ENCODE data around the gene AEBP1. TPM values are rescaled to one million over a fixed set of nuclear protein-coding genes. Genes with fewer than 3 reads are reported as not detected.
A peak's percentile ranks its signal among the peaks of the same experiment; 100 is the strongest.

Gene AEBP1
- total RNA-seq, 1 donor: 267 TPM

GRCh38 chr7:44100458-44101302, 3.5 kb upstream of the AEBP1 start:
- Histone ChIP-seq H3K9me3 (ENCODE audit: low read depth, low read length) (no peaks in the 10 kb centered on the region), H3K4me1 (ENCODE audit: insufficient read depth, low read length) (peaks cover 43% of the 10 kb centered on the region), H3K36me3 (ENCODE audit: insufficient read depth, low read length) (no peaks in the 10 kb centered on the region), H2AFZ (ENCODE audit: low read length) (peak overlapping the region; percentile 83), H3K27ac (ENCODE audit: low read depth, low read length) (peak overlapping the region; percentile 95), H4K20me1 (ENCODE audit: insufficient read depth, low read length) (peaks cover 3% of the 10 kb centered on the region), H3K27me3 (ENCODE audit: insufficient read depth, low read length) (no peaks in the 10 kb centered on the region), H3K4me2 (ENCODE audit: insufficient read depth, low read length) (no peak overlapping the region), H3K4me3 (ENCODE audit: insufficient read depth, low read length) (no peak overlapping the region), H3K79me2 (ENCODE audit: insufficient read depth, low read length) (peaks cover 12% of the 10 kb centered on the region)
- TF ChIP-seq, protein P1, sequence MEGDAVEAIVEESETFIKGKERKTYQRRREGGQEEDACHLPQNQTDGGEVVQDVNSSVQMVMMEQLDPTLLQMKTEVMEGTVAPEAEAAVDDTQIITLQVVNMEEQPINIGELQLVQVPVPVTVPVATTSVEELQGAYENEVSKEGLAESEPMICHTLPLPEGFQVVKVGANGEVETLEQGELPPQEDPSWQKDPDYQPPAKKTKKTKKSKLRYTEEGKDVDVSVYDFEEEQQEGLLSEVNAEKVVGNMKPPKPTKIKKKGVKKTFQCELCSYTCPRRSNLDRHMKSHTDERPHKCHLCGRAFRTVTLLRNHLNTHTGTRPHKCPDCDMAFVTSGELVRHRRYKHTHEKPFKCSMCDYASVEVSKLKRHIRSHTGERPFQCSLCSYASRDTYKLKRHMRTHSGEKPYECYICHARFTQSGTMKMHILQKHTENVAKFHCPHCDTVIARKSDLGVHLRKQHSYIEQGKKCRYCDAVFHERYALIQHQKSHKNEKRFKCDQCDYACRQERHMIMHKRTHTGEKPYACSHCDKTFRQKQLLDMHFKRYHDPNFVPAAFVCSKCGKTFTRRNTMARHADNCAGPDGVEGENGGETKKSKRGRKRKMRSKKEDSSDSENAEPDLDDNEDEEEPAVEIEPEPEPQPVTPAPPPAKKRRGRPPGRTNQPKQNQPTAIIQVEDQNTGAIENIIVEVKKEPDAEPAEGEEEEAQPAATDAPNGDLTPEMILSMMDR (IDR thresholded peaks at IDR 0.05; ENCODE audit: extremely low read depth, low read depth, low read length): no peak
- peak; percentile 96 for DNase-seq (ENCODE audit: insufficient read length, low spot score, missing footprints)

GRCh38 chr7:44101303-44101965, 2.7 kb upstream of the AEBP1 start:
- no peaks in the 10 kb centered on the region for H3K9me3 ChIP-seq (ENCODE audit: low read depth, low read length)
- H3K4me2 ChIP-seq (ENCODE audit: insufficient read depth, low read length): no peak overlapping the region
- H3K36me3 ChIP-seq (ENCODE audit: insufficient read depth, low read length): peaks cover 3% of the 10 kb centered on the region
- H3K4me1 ChIP-seq (ENCODE audit: insufficient read depth, low read length): peaks cover 50% of the 10 kb centered on the region
- peak; percentile 60 for DNase-seq (ENCODE audit: insufficient read length, low spot score, missing footprints)
- peak overlapping the region; percentile 95 for H3K27ac ChIP-seq (ENCODE audit: low read depth, low read length)
- H3K79me2 ChIP-seq (ENCODE audit: insufficient read depth, low read length): peaks cover 20% of the 10 kb centered on the region
- no peak overlapping the region for H3K4me3 ChIP-seq (ENCODE audit: insufficient read depth, low read length)
- peaks cover 11% of the 10 kb centered on the region for H4K20me1 ChIP-seq (ENCODE audit: insufficient read depth, low read length)
- TF ChIP-seq, protein P1 (IDR thresholded peaks at IDR 0.05; ENCODE audit: extremely low read depth, low read depth, low read length): no peak
- H2AFZ ChIP-seq (ENCODE audit: low read length): peak overlapping the region; percentile 63
- H3K27me3 ChIP-seq (ENCODE audit: insufficient read depth, low read length): no peaks in the 10 kb centered on the region

DNA sequence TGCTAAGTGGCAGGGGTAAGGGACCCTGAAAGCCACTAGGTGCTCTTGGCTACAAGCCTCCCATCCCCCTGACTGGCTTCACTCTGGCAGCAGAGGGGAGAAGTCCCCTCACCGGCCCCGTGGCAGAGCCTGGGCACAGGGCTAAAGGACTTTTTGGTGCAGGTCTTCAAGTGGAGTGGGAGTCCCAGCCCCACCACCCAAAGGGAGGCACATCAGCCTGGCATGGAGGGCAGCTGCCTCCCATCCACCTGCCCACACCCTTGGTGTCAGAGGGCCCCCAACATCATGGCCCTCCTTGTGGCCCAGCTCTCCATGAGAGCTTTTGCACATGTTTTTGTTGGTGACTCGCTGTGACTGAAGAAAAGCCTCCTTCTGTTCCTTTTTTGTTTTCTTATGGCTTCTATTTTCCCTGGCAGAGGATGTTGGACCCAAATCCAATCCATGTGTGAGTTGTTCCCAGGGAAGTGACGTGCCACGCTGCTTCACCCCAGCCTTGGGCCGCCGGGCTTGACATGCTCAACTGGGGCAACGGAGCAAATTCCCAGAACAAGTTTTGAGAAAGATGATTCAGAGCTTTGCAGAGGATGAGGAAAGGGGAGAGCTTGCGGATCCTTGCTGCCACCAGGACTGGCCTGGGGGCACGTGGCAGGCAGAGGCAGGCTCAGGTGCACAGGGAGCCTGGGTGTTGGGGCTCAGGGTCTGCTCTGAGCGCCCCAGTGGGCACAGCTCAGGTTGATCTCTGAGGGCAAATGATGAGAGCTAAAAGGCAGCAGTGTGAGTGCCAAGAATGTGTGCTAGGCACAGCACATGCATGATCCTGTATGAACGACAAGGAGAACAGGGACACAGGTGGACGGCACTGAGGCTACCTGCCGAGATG, 1.9 kb upstream of the AEBP1 start:
- peak; percentile 100 for DNase-seq (ENCODE audit: insufficient read length, low spot score, missing footprints)
- peaks cover 16% of the 10 kb centered on the region for H4K20me1 ChIP-seq (ENCODE audit: insufficient read depth, low read length)
- peak overlapping the region; percentile 95 for H3K27ac ChIP-seq (ENCODE audit: low read depth, low read length)

More for the DNA sequence above, 1.9 kb upstream of the AEBP1 start:
- H3K79me2 ChIP-seq (ENCODE audit: insufficient read depth, low read length): peaks cover 27% of the 10 kb centered on the region
- peaks cover 55% of the 10 kb centered on the region for H3K4me1 ChIP-seq (ENCODE audit: insufficient read depth, low read length)
- H3K4me2 ChIP-seq (ENCODE audit: insufficient read depth, low read length): peak overlapping the region; percentile 11
- H3K27me3 ChIP-seq (ENCODE audit: insufficient read depth, low read length): no peaks in the 10 kb centered on the region
- TF ChIP-seq, protein P1 (IDR thresholded peaks at IDR 0.05; ENCODE audit: extremely low read depth, low read depth, low read length): no peak
- no peaks in the 10 kb centered on the region for H3K9me3 ChIP-seq (ENCODE audit: low read depth, low read length)
- H3K4me3 ChIP-seq (ENCODE audit: insufficient read depth, low read length): no peak overlapping the region
- H3K36me3 ChIP-seq (ENCODE audit: insufficient read depth, low read length): peaks cover 11% of the 10 kb centered on the region
- peak overlapping the region; percentile 63 for H2AFZ ChIP-seq (ENCODE audit: low read length)

Data from osteoblast (primary cell).